ENCODE data around the gene MAPKAPK2. TPM values are rescaled to one million over a fixed set of nuclear protein-coding genes. Genes with fewer than 3 reads are reported as not detected.
A peak's percentile ranks its signal among the peaks of the same experiment; 100 is the strongest.

The MAPKAPK2 gene
- 93.8 TPM for total RNA-seq (ENCODE audit: unreplicated experiment)
- long read RNA-seq, partial matches to known transcripts: 0 of 3 reads
- long read RNA-seq, other reads (novel, unspliced or antisense): 3 of 3 reads

- H3K9me3 Mint-ChIP-seq (ENCODE audit: unreplicated experiment): peaks cover 5% of the 10 kb centered on the region
- peak within 1 kb of the TSS; percentile 93 for H3K4me3 Mint-ChIP-seq (ENCODE audit: unreplicated experiment)
- H3K4me1 Mint-ChIP-seq (ENCODE audit: low read depth, unreplicated experiment): peaks cover 24% of the 10 kb centered on the region
- H3K27ac Mint-ChIP-seq (ENCODE audit: unreplicated experiment): peak within 1 kb of the TSS; percentile 87
- H3K36me3 Mint-ChIP-seq (ENCODE audit: unreplicated experiment): no peaks in the 10 kb centered on the region
- DNase-seq: peak; percentile 83
- no peak for TF ChIP-seq CTCF (IDR thresholded peaks at IDR 0.05; ENCODE audit: partially characterized antibody, unreplicated experiment)
- peaks cover 6% of the 10 kb centered on the region for H3K27me3 Mint-ChIP-seq (ENCODE audit: unreplicated experiment)
Observed at GRCh38 chr1:206684478-206685333, at the start of gene MAPKAPK2. Gene MAPKAPK2 (plus strand): TSS chr1:206684905. CDS start chr1:206685230, 325 bp downstream.

GRCh38 chr1:206635080-206635977 is 49.4 kb upstream of the MAPKAPK2 start, which contains the start of gene DYRK3:
Gene DYRK3 (plus strand): TSS chr1:206635536. CDS start chr1:206635704, 168 bp downstream.
- peaks cover 8% of the 10 kb centered on the region for H3K27me3 Mint-ChIP-seq (ENCODE audit: unreplicated experiment)
- peaks cover 8% of the 10 kb centered on the region for H3K4me1 Mint-ChIP-seq (ENCODE audit: low read depth, unreplicated experiment)
- no peaks in the 10 kb centered on the region for H3K36me3 Mint-ChIP-seq (ENCODE audit: unreplicated experiment)
- H3K4me3 Mint-ChIP-seq (ENCODE audit: unreplicated experiment): peak within 1 kb of the TSS; percentile 87
- peak within 1 kb of the TSS; percentile 45 for H3K27ac Mint-ChIP-seq (ENCODE audit: unreplicated experiment)
- TF ChIP-seq CTCF (IDR thresholded peaks at IDR 0.05; ENCODE audit: partially characterized antibody, unreplicated experiment): no peak
- H3K9me3 Mint-ChIP-seq (ENCODE audit: unreplicated experiment): peaks cover 4% of the 10 kb centered on the region
- peak; percentile 91 for DNase-seq

GRCh38 chr1:206635978-206636345 is 48.7 kb upstream of the MAPKAPK2 start:
- Mint-ChIP-seq H3K36me3 (ENCODE audit: unreplicated experiment) (no peaks in the 10 kb centered on the region), H3K27ac (ENCODE audit: unreplicated experiment) (no peak overlapping the region), H3K9me3 (ENCODE audit: unreplicated experiment) (peaks cover 3% of the 10 kb centered on the region), H3K4me3 (ENCODE audit: unreplicated experiment) (peak overlapping the region; percentile 87), H3K27me3 (ENCODE audit: unreplicated experiment) (peaks cover 8% of the 10 kb centered on the region), H3K4me1 (ENCODE audit: low read depth, unreplicated experiment) (peaks cover 8% of the 10 kb centered on the region)
- no peak for TF ChIP-seq CTCF (IDR thresholded peaks at IDR 0.05; ENCODE audit: partially characterized antibody, unreplicated experiment)
- DNase-seq: no peak

- Mint-ChIP-seq H3K4me1 (ENCODE audit: low read depth, unreplicated experiment) (peaks cover 8% of the 10 kb centered on the region), H3K4me3 (ENCODE audit: unreplicated experiment) (no peak overlapping the region), H3K27ac (ENCODE audit: unreplicated experiment) (no peak overlapping the region), H3K27me3 (ENCODE audit: unreplicated experiment) (peaks cover 8% of the 10 kb centered on the region), H3K9me3 (ENCODE audit: unreplicated experiment) (peaks cover 2% of the 10 kb centered on the region), H3K36me3 (ENCODE audit: unreplicated experiment) (no peaks in the 10 kb centered on the region)
- no peak for TF ChIP-seq CTCF (IDR thresholded peaks at IDR 0.05; ENCODE audit: partially characterized antibody, unreplicated experiment)
- DNase-seq: no peak
Observed at GRCh38 chr1:206636671-206637070, 48.0 kb upstream of the MAPKAPK2 start.

Measured in glutamatergic neuron (in vitro differentiated cells).